Measurements from ENCODE around the gene SLC5A2.
A peak's percentile ranks its signal among the peaks of the same experiment; 100 is the strongest.
"Not testable (repeated sequence)": the region's sequence is repeated elsewhere in the genome, so short reads cannot be mapped to it uniquely, and the experiment has no call there.

SLC5A2 gene

GRCh38 chr16:31436221-31437045 is 46.5 kb upstream of the SLC5A2 start (continued):
- TF ChIP-seq ZNF518A (tag by site-specific recombination; conservative IDR thresholded peaks at IDR 0.05; ENCODE audit: low read depth): no peak
- TF ChIP-seq ZNF366 (tag by site-specific recombination; conservative IDR thresholded peaks at IDR 0.05): no peak
- no peak for TF ChIP-seq ZNF544 (tag by site-specific recombination; IDR thresholded peaks at IDR 0.05)
- no peak for TF ChIP-seq ZSCAN5A (tag by site-specific recombination; IDR thresholded peaks at IDR 0.05)
- TF ChIP-seq ZNF2 (tag by site-specific recombination; IDR thresholded peaks at IDR 0.05): no peak
- TF ChIP-seq ZNF354C (tag by site-specific recombination; IDR thresholded peaks at IDR 0.05; ENCODE audit: borderline replicate concordance, low read depth): no peak

GRCh38 chr16:31438414-31438813 is 44.5 kb upstream of the SLC5A2 start:
- H3K4me3 ChIP-seq (ENCODE audit: low read depth, low read length): no peak overlapping the region
- CTCF ChIA-PET: interaction anchor here (0.7 kb wide), 1 partner anchor 477 kb away, joined by 4 read pairs; no protein-coding TSS in a partner anchor
- POLR2A ChIA-PET: interaction anchor here (0.6 kb wide), 1 partner anchor 484 kb away, joined by 3 read pairs; no protein-coding TSS in a partner anchor
- H3K9me3 ChIP-seq (ENCODE audit: control insufficient read depth, insufficient read depth, low read depth, low read length): no peaks in the 10 kb centered on the region
- TF ChIP-seq ZIC2 (tag by site-specific recombination; IDR thresholded peaks at IDR 0.05): peak; percentile 53
- no peak for TF ChIP-seq OSR2 (tag by site-specific recombination; IDR thresholded peaks at IDR 0.05)
- TF ChIP-seq ZNF426 (tag by site-specific recombination; IDR thresholded peaks at IDR 0.05): no peak
- TF ChIP-seq ZNF692 (tag by site-specific recombination; IDR thresholded peaks at IDR 0.05): peak; percentile 51; the same call in 1 of the 2 replicates
- TF ChIP-seq ZNF335 (tag by site-specific recombination; conservative IDR thresholded peaks at IDR 0.05): 0 out of 2 replicates have a peak, but pooled peaks have one; percentile 19
- TF ChIP-seq GLIS1 (tag by site-specific recombination; IDR thresholded peaks at IDR 0.05): peak; percentile 65
- H3K36me3 ChIP-seq (ENCODE audit: control insufficient read depth in 2 of 2, insufficient read depth in 1 of 2, low read length in 2 of 2): no peaks in the 10 kb centered on the region
- H3K4me1 ChIP-seq (ENCODE audit: control insufficient read depth, insufficient read depth, low read length): no peaks in the 10 kb centered on the region
- no peak overlapping the region for H3K27ac ChIP-seq (ENCODE audit: extremely low read depth, low read depth, low read length)

GRCh38 chr16:31439023-31439422 is 43.9 kb upstream of the SLC5A2 start:
- H3K9me3 ChIP-seq (ENCODE audit: control insufficient read depth, insufficient read depth, low read depth, low read length); H3K36me3 ChIP-seq (ENCODE audit: control insufficient read depth in 2 of 2, insufficient read depth in 1 of 2, low read length in 2 of 2); H3K27ac ChIP-seq (ENCODE audit: extremely low read depth, low read depth, low read length); H3K4me1 ChIP-seq (ENCODE audit: control insufficient read depth, insufficient read depth, low read length); H3K4me3 ChIP-seq (ENCODE audit: low read depth, low read length): not testable (repeated sequence)
- CTCF ChIA-PET: interaction anchor here (0.7 to 1.5 kb wide), 3 partner anchors 13 to 478 kb away, joined by 3 to 4 read pairs (median 3); no protein-coding TSS in a partner anchor
- POLR2A ChIA-PET: interaction anchor here (0.6 kb wide), 1 partner anchor 485 kb away, joined by 3 read pairs; no protein-coding TSS in a partner anchor
